Dendritic cell treated with granulocyte-macrophage colony-stimulating factor and Interleukin-4, amounts not matched to agents 40 ng/mL and 50 ng/mL, for 4 days (primary cell): ENCODE data around the gene PRELID2.

Experiments
- H3K27ac Mint-ChIP-seq: one replicate; pipeline ENCODE4 v1.8.0; 2022; ENCODE audit warnings: mild to moderate bottlenecking, mixed read lengths
- H3K27me3 Mint-ChIP-seq: one replicate; pipeline ENCODE4 v1.8.0; 2022; ENCODE audit warnings: mild to moderate bottlenecking, mixed read lengths
- H3K36me3 Mint-ChIP-seq: one replicate; pipeline ENCODE4 v1.8.0; 2022; ENCODE audit warnings: low read depth, mixed read lengths
- H3K4me1 Mint-ChIP-seq: one replicate; pipeline ENCODE4 v1.8.0; 2022; ENCODE audit warnings: low read depth, mixed read lengths
- H3K4me3 Mint-ChIP-seq: one replicate; pipeline ENCODE4 v1.8.0; 2022; ENCODE audit warnings: mild to moderate bottlenecking, moderate library complexity, mixed read lengths
- H3K9me3 Mint-ChIP-seq: one replicate; pipeline ENCODE4 v1.8.0; 2022; ENCODE audit warnings: mixed read lengths
- intact Hi-C: fragments of 100-400 bp; cut with micrococcal nuclease; formaldehyde crosslinking; loops from one replicate; pipeline ENCODE4 v1.15.0; 2022

The PRELID2 gene

GRCh38 chr5:145723516-145723915, 111.6 kb downstream of the PRELID2 start:
- Mint-ChIP-seq H3K4me1 (no peaks in the 10 kb centered on the region), H3K36me3 (peaks cover 10% of the 10 kb centered on the region), H3K27ac (no peak overlapping the region), H3K9me3 (peaks cover 30% of the 10 kb centered on the region), H3K27me3 (no peaks in the 10 kb centered on the region), H3K4me3 (no peak overlapping the region)
- intact Hi-C loops: no loop called here

DNA sequence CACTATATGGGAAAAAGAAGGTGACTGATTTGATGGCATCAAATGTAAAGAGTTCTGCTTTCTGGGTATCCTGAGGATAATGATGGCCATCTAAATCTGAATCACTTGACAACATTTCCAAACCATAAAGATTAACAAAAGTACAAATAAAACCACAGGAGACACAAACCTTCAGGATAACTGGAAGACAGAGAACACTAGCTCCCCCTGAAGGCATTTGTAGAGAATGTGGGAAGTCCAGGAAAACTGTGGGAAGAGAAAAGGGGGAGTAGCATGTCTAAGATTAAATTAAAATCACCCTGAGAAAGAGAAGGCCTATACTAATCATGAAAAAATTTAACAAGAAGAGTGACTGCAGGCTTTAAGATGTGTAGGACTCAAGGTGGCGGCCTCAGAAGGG, 116.2 kb downstream of the PRELID2 start:
- Mint-ChIP-seq H3K4me3 (no peak overlapping the region), H3K27ac (no peak overlapping the region), H3K9me3 (no peaks in the 10 kb centered on the region), H3K27me3 (no peaks in the 10 kb centered on the region), H3K36me3 (no peaks in the 10 kb centered on the region), H3K4me1 (no peaks in the 10 kb centered on the region)
- intact Hi-C loops: loop anchor here (5.0 kb wide), 1 partner anchor 37 kb away; no protein-coding TSS in a partner anchor

GRCh38 chr5:145715412-145715811, 119.7 kb downstream of the PRELID2 start:
- H3K27ac Mint-ChIP-seq: no peak overlapping the region
- no peaks in the 10 kb centered on the region for H3K4me1 Mint-ChIP-seq
- H3K36me3 Mint-ChIP-seq: no peaks in the 10 kb centered on the region
- H3K4me3 Mint-ChIP-seq: no peak overlapping the region
- H3K9me3 Mint-ChIP-seq: no peaks in the 10 kb centered on the region
- H3K27me3 Mint-ChIP-seq: no peaks in the 10 kb centered on the region
- intact Hi-C loops: loop anchor here (5.0 kb wide), 1 partner anchor 33 kb away; no protein-coding TSS in a partner anchor

- Mint-ChIP-seq H3K4me3 (no peak overlapping the region), H3K4me1 (no peaks in the 10 kb centered on the region), H3K9me3 (no peaks in the 10 kb centered on the region), H3K27me3 (no peaks in the 10 kb centered on the region), H3K27ac (no peak overlapping the region), H3K36me3 (no peaks in the 10 kb centered on the region)
- intact Hi-C loops: no loop called here
Observed at GRCh38 chr5:145712245-145712644, 122.9 kb downstream of the PRELID2 start.

- intact Hi-C loops: no loop called here
- no peak overlapping the region for H3K4me3 Mint-ChIP-seq
- no peaks in the 10 kb centered on the region for H3K4me1 Mint-ChIP-seq
- no peaks in the 10 kb centered on the region for H3K27me3 Mint-ChIP-seq
- no peak overlapping the region for H3K27ac Mint-ChIP-seq
- no peaks in the 10 kb centered on the region for H3K36me3 Mint-ChIP-seq
- no peaks in the 10 kb centered on the region for H3K9me3 Mint-ChIP-seq
Observed at GRCh38 chr5:145711417-145711816, 123.7 kb downstream of the PRELID2 start.
